A549 (cell line): Measurements from ENCODE around the gene TAF3.

Experiments
- CHD2 ChIP-seq: fragments of 150-350 bp; IDR thresholded peaks from 2 replicates; pipeline ENCODE4 v1.6.1; 2014; ENCODE audit warnings: low read length; ENCODE audit not compliant: partially characterized antibody
- ZC3H11A ChIP-seq: fragments of 450-650 bp; IDR thresholded peaks from 2 replicates; pipeline ENCODE4 v1.6.1; 2014; ENCODE audit warnings: antibody characterized with exemption, mild to moderate bottlenecking
- TF ChIP-seq, protein P1 (sequence below): fragments of 200-600 bp; sonication (generic); IDR thresholded peaks from 2 replicates; pipeline ENCODE4 v1.6.1; 2016; ENCODE audit warnings: antibody characterized with exemption, mild to moderate bottlenecking, moderate library complexity
- TF ChIP-seq, protein P2 (sequence below): fragments of 450-650 bp; IDR thresholded peaks from 2 replicates; pipeline ENCODE4 v1.6.1; 2014; ENCODE audit warnings: antibody characterized with exemption
- TF ChIP-seq, protein P3 (sequence below): fragments of >200 bp; sonication (Bioruptor Twin); formaldehyde crosslinking; IDR thresholded peaks from 3 replicates; pipeline ENCODE4 v1.5.1; 2016

DNA sequence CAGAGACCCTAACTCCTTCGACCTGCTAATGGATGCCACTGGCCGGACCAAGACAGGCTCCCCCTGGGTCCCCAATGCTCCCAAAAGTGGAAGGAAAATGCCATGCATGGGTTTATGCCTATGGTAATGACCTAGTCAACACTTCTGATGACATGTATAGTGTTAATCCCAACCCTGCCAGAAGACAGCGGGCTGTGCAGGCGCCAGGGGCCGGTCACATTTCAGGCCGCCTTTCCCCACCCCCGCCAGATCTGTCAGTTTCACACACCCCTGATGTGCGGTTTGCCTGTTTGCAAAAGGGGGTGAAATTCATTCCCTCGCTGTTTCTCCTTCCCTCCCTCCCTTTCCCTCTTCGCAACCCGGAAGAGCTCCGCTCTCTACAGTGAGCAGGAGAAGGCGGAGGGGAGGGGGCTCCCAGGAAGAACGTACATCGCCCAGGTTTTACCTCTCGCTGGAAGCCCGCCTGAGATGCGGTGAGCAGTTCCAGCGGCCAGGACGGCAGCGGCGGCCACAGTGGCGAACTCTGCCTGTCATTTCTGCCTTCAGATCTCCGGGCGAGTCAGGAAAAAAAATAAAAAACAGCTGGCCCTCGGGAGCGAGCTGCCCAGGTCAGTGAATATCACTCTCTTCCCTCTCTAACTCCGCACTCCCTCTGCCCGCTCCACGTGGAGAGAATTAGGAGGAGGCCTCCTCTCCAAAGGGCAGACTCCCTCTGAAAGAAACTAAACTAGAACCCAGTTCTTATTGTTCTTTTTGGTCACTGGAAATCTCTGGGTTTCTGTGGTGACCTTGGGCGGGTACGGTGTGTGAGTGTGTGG is 226.8 kb downstream of the TAF3 start:
- TF ChIP-seq CHD2: no peak
- TF ChIP-seq, protein P1, sequence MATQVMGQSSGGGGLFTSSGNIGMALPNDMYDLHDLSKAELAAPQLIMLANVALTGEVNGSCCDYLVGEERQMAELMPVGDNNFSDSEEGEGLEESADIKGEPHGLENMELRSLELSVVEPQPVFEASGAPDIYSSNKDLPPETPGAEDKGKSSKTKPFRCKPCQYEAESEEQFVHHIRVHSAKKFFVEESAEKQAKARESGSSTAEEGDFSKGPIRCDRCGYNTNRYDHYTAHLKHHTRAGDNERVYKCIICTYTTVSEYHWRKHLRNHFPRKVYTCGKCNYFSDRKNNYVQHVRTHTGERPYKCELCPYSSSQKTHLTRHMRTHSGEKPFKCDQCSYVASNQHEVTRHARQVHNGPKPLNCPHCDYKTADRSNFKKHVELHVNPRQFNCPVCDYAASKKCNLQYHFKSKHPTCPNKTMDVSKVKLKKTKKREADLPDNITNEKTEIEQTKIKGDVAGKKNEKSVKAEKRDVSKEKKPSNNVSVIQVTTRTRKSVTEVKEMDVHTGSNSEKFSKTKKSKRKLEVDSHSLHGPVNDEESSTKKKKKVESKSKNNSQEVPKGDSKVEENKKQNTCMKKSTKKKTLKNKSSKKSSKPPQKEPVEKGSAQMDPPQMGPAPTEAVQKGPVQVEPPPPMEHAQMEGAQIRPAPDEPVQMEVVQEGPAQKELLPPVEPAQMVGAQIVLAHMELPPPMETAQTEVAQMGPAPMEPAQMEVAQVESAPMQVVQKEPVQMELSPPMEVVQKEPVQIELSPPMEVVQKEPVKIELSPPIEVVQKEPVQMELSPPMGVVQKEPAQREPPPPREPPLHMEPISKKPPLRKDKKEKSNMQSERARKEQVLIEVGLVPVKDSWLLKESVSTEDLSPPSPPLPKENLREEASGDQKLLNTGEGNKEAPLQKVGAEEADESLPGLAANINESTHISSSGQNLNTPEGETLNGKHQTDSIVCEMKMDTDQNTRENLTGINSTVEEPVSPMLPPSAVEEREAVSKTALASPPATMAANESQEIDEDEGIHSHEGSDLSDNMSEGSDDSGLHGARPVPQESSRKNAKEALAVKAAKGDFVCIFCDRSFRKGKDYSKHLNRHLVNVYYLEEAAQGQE: no peak
- TF ChIP-seq, protein P2, sequence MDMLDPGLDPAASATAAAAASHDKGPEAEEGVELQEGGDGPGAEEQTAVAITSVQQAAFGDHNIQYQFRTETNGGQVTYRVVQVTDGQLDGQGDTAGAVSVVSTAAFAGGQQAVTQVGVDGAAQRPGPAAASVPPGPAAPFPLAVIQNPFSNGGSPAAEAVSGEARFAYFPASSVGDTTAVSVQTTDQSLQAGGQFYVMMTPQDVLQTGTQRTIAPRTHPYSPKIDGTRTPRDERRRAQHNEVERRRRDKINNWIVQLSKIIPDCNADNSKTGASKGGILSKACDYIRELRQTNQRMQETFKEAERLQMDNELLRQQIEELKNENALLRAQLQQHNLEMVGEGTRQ: no peak
- no peak for TF ChIP-seq ZC3H11A
- TF ChIP-seq, protein P3, sequence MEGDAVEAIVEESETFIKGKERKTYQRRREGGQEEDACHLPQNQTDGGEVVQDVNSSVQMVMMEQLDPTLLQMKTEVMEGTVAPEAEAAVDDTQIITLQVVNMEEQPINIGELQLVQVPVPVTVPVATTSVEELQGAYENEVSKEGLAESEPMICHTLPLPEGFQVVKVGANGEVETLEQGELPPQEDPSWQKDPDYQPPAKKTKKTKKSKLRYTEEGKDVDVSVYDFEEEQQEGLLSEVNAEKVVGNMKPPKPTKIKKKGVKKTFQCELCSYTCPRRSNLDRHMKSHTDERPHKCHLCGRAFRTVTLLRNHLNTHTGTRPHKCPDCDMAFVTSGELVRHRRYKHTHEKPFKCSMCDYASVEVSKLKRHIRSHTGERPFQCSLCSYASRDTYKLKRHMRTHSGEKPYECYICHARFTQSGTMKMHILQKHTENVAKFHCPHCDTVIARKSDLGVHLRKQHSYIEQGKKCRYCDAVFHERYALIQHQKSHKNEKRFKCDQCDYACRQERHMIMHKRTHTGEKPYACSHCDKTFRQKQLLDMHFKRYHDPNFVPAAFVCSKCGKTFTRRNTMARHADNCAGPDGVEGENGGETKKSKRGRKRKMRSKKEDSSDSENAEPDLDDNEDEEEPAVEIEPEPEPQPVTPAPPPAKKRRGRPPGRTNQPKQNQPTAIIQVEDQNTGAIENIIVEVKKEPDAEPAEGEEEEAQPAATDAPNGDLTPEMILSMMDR: no peak
